ENCODE data around the gene PLCB2. TPM values are rescaled to one million over a fixed set of nuclear protein-coding genes. Genes with fewer than 3 reads are reported as not detected.

PLCB2 gene
- total and polyA plus RNA-seq, 2 donors (not counting 3 experiments of a cell fraction or from before 2014, with no cell fraction given) = 1.5 to 1.6 TPM

- H3K27me3 ChIP-seq (ENCODE audit: control insufficient read depth in 2 of 2, insufficient read depth in 2 of 2, low read length in 2 of 2) = peaks cover 0 to 27% of the 10 kb centered on the region in 2 experiments
- H3K36me3 ChIP-seq (ENCODE audit: control insufficient read depth in 2 of 2, extremely low read depth in 1 of 2, insufficient read depth in 2 of 2, low read length in 2 of 2) = no peaks in the 10 kb centered on the region
- H2AFZ ChIP-seq (ENCODE audit: low read depth, low read length) = no peak overlapping the region
- FAIRE-seq (no peak), DNase-seq (ENCODE audit: low read depth, low spot score) (no peak)
- no peaks in the 10 kb centered on the region for H3K9me1 ChIP-seq (replicated peaks; ENCODE audit: control insufficient read depth, extremely low read depth, insufficient read depth, low read length)
- H3K9me3 ChIP-seq (replicated peaks; ENCODE audit: control insufficient read depth, insufficient read depth, low read length) = no peaks in the 10 kb centered on the region
- no peak overlapping the region for H3K27ac ChIP-seq (ENCODE audit: insufficient read depth, low read depth, low read length)
- no peaks in the 10 kb centered on the region for H3K79me2 ChIP-seq (ENCODE audit: control insufficient read depth, insufficient read depth, low read length)
- H3K4me2 ChIP-seq (ENCODE audit: insufficient read depth, low read length) = no peak overlapping the region
- CTCF ChIA-PET = interaction anchor here (1.2 kb wide), 2 partner anchors 16 to 20 kb away, joined by 5 read pairs; no protein-coding TSS in a partner anchor
- no peak overlapping the region for H3K4me3 ChIP-seq (replicated peaks in 1 of 3; ENCODE audit: insufficient read depth in 1 of 3, low read depth in 1 of 3, low read length in 3 of 3)
- no peak for TF ChIP-seq POLR2AphosphoS5 (IDR thresholded peaks at IDR 0.05; ENCODE audit: insufficient read depth, low read depth, low read length)
- no peak for TF ChIP-seq JUN (IDR thresholded peaks at IDR 0.05; ENCODE audit: borderline replicate concordance, insufficient read depth, insufficient read length, low read depth)
- TF ChIP-seq, protein P1, sequence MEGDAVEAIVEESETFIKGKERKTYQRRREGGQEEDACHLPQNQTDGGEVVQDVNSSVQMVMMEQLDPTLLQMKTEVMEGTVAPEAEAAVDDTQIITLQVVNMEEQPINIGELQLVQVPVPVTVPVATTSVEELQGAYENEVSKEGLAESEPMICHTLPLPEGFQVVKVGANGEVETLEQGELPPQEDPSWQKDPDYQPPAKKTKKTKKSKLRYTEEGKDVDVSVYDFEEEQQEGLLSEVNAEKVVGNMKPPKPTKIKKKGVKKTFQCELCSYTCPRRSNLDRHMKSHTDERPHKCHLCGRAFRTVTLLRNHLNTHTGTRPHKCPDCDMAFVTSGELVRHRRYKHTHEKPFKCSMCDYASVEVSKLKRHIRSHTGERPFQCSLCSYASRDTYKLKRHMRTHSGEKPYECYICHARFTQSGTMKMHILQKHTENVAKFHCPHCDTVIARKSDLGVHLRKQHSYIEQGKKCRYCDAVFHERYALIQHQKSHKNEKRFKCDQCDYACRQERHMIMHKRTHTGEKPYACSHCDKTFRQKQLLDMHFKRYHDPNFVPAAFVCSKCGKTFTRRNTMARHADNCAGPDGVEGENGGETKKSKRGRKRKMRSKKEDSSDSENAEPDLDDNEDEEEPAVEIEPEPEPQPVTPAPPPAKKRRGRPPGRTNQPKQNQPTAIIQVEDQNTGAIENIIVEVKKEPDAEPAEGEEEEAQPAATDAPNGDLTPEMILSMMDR (IDR thresholded peaks at IDR 0.05; ENCODE audit: extremely low read depth in 1 of 2, insufficient read depth in 1 of 2, low read depth in 1 of 2, low read length in 2 of 2) = no peak
- TF ChIP-seq, protein P2, sequence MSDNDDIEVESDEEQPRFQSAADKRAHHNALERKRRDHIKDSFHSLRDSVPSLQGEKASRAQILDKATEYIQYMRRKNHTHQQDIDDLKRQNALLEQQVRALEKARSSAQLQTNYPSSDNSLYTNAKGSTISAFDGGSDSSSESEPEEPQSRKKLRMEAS (IDR thresholded peaks at IDR 0.05; ENCODE audit: insufficient read depth, insufficient read length) = no peak
- no peak for TF ChIP-seq GATA2 (IDR thresholded peaks at IDR 0.05; ENCODE audit: insufficient read depth, insufficient read length, low read depth, low read length)
- no peak for TF ChIP-seq MYC (IDR thresholded peaks at IDR 0.05; ENCODE audit: low read depth, low read length)
- TF ChIP-seq EZH2 (IDR thresholded peaks at IDR 0.05; ENCODE audit: borderline replicate concordance, low read depth, low read length, severe bottlenecking) = no peak
- TF ChIP-seq FOS (IDR thresholded peaks at IDR 0.05; ENCODE audit: borderline replicate concordance, insufficient read depth, low read length) = no peak
- TF ChIP-seq POLR2A (IDR thresholded peaks at IDR 0.05; ENCODE audit: low read depth, low read length) = no peak
- POLR2A ChIA-PET = no interaction called here
- dilution Hi-C loops (cut with MboI; ENCODE audit: extremely low pct_ligation_motif_present, low sequenced_read_pairs) = no loop called here
- no peaks in the 10 kb centered on the region for H4K20me1 ChIP-seq (replicated peaks; ENCODE audit: control insufficient read depth, extremely low read depth, insufficient read depth, low read length)
- intact Hi-C loops (cut with micrococcal nuclease) = no loop called here
- no peaks in the 10 kb centered on the region for H3K4me1 ChIP-seq (ENCODE audit: control insufficient read depth, extremely low read depth, insufficient read depth, low read length)
- no TSS peak for BruUV-seq (replicated peaks)
- no peak overlapping the region for H3K9ac ChIP-seq (replicated peaks; ENCODE audit: extremely low read depth, insufficient read depth, low read length)
These were observed 12.4 kb downstream of the PLCB2 start for GRCh38 chr15:40295297-40295696.

Measured in endothelial cell of umbilical vein (primary cell).